Measurements from ENCODE around the gene SLC25A38. TPM values are rescaled to one million over a fixed set of nuclear protein-coding genes. Genes with fewer than 3 reads are reported as not detected.

The SLC25A38 gene
- 35.1 TPM for polyA plus RNA-seq
- long read RNA-seq, donor 1, transcript SLC25A38-201 (7 exons, 2,147 nt), result major isoform, 10 of 10 reads
- long read RNA-seq, donor 1, partial matches to known transcripts, result 0 of 10 reads
- long read RNA-seq, donor 1, other reads (novel, unspliced or antisense), result 0 of 10 reads
- long read RNA-seq, donor 2, transcript SLC25A38-201 (7 exons, 2,147 nt), result major isoform, 14 of 14 reads
- long read RNA-seq, donor 2, partial matches to known transcripts, result 0 of 14 reads
- long read RNA-seq, donor 2, other reads (novel, unspliced or antisense), result 0 of 14 reads
- long read RNA-seq, donor 3, result 0 reads
- long read RNA-seq, donor 4, partial matches to known transcripts, result 0 of 2 reads
- long read RNA-seq, donor 4, other reads (novel, unspliced or antisense), result 0 of 2 reads
- long read RNA-seq, donor 5, transcript SLC25A38-201 (7 exons, 2,147 nt), result major isoform, 5 of 5 reads
- long read RNA-seq, donor 5, partial matches to known transcripts, result 0 of 5 reads
- long read RNA-seq, donor 5, other reads (novel, unspliced or antisense), result 0 of 5 reads
- long read RNA-seq, donor 6, transcript SLC25A38-201 (7 exons, 2,147 nt), result major isoform, 15 of 23 reads
- long read RNA-seq, donor 6, partial matches to known transcripts, result 8 of 23 reads
- long read RNA-seq, donor 6, other reads (novel, unspliced or antisense), result 0 of 23 reads
- long read RNA-seq, donor 7, partial matches to known transcripts, result 0 of 2 reads
- long read RNA-seq, donor 7, other reads (novel, unspliced or antisense), result 0 of 2 reads
- long read RNA-seq, donor 8, transcript SLC25A38-201 (7 exons, 2,147 nt), result major isoform, 23 of 23 reads
- long read RNA-seq, donor 8, partial matches to known transcripts, result 0 of 23 reads
- long read RNA-seq, donor 8, other reads (novel, unspliced or antisense), result 0 of 23 reads
- long read RNA-seq, donor 9, transcript SLC25A38-201 (7 exons, 2,147 nt), result major isoform, 22 of 22 reads
- long read RNA-seq, donor 9, partial matches to known transcripts, result 0 of 22 reads
- long read RNA-seq, donor 9, other reads (novel, unspliced or antisense), result 0 of 22 reads
- long read RNA-seq, donor 10, transcript SLC25A38-201 (7 exons, 2,147 nt), result major isoform, 17 of 17 reads
- long read RNA-seq, donor 10, partial matches to known transcripts, result 0 of 17 reads
- long read RNA-seq, donor 10, other reads (novel, unspliced or antisense), result 0 of 17 reads
- long read RNA-seq, donor 11, transcript SLC25A38-201 (7 exons, 2,147 nt), result major isoform, 6 of 6 reads
- long read RNA-seq, donor 11, partial matches to known transcripts, result 0 of 6 reads
- long read RNA-seq, donor 11, other reads (novel, unspliced or antisense), result 0 of 6 reads

GRCh38 chr3:39383045-39383880 is at the start of gene SLC25A38:
SLC25A38 (plus strand) TSS chr3:39383370; CDS start chr3:39383725, 355 bp downstream.
- H3K36me3 ChIP-seq (ENCODE audit: control insufficient read depth, insufficient read depth, low read length), result peaks cover 2% of the 10 kb centered on the region
- H3K27me3 ChIP-seq (ENCODE audit: control insufficient read depth, insufficient read depth, low read length), result no peaks in the 10 kb centered on the region
- peak within 1 kb of the TSS; percentile 92 for H3K27ac ChIP-seq (ENCODE audit: low read length)
- whole genome bisulfite sequencing (ENCODE audit: insufficient coverage, low lambda C conversion rate), result no CpG with 5 or more reads among the region's 62 CpGs
- DNase-seq, result peak; percentile 87 to 93
- H3K4me3 ChIP-seq (ENCODE audit: low read length), result peak within 1 kb of the TSS; percentile 97
- no peaks in the 10 kb centered on the region for H3K9me3 ChIP-seq (ENCODE audit: control insufficient read depth, low read depth, low read length)
- H3K4me1 ChIP-seq (ENCODE audit: control insufficient read depth, insufficient read depth, low read length), result peaks cover 21% of the 10 kb centered on the region

- H3K9me3 ChIP-seq (ENCODE audit: control insufficient read depth, low read depth, low read length), result no peaks in the 10 kb centered on the region
- no peaks in the 10 kb centered on the region for H3K27me3 ChIP-seq (ENCODE audit: control insufficient read depth, insufficient read depth, low read length)
- no peaks in the 10 kb centered on the region for H3K36me3 ChIP-seq (ENCODE audit: control insufficient read depth, insufficient read depth, low read length)
- H3K4me3 ChIP-seq (ENCODE audit: low read length), result no peak overlapping the region
- no peak overlapping the region for H3K27ac ChIP-seq (ENCODE audit: low read length)
- H3K4me1 ChIP-seq (ENCODE audit: control insufficient read depth, insufficient read depth, low read length), result no peaks in the 10 kb centered on the region
- DNase-seq, result no peak
Measured at GRCh38 chr3:39333607-39334006, 49.6 kb upstream of the SLC25A38 start.

DNA sequence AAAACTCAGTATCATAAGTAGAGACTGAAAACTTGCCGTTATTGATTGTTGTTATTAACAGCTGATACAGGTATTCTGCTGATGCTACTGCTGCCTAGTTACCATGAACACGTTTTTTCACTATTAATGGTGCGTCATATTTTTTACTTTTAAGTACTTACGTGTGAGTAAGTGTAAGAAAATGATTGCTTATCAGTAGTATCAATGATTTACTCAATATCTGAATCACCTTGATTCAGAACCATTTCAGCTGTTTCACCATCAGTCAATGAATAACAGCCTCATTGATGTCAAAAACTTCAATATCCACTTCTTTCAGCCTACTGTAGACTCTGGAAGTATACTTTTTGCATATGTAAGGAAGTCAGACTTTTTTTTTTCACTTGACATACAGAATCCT is 49.0 kb upstream of the SLC25A38 start:
- Histone ChIP-seq H3K9me3 (ENCODE audit: control insufficient read depth, low read depth, low read length) (no peaks in the 10 kb centered on the region), H3K4me3 (ENCODE audit: low read length) (no peak overlapping the region), H3K27me3 (ENCODE audit: control insufficient read depth, insufficient read depth, low read length) (no peaks in the 10 kb centered on the region), H3K27ac (ENCODE audit: low read length) (no peak overlapping the region), H3K4me1 (ENCODE audit: control insufficient read depth, insufficient read depth, low read length) (no peaks in the 10 kb centered on the region), H3K36me3 (ENCODE audit: control insufficient read depth, insufficient read depth, low read length) (no peaks in the 10 kb centered on the region)
- 93% methylated on average over 2 of the region's 4 CpGs for WGBS (ENCODE audit: insufficient coverage, low lambda C conversion rate)
- DNase-seq, result no peak

GRCh38 chr3:39338201-39338600 is 45.0 kb upstream of the SLC25A38 start:
- Histone ChIP-seq H3K27ac (ENCODE audit: low read length) (no peak overlapping the region), H3K36me3 (ENCODE audit: control insufficient read depth, insufficient read depth, low read length) (no peaks in the 10 kb centered on the region), H3K27me3 (ENCODE audit: control insufficient read depth, insufficient read depth, low read length) (no peaks in the 10 kb centered on the region), H3K4me3 (ENCODE audit: low read length) (no peak overlapping the region), H3K4me1 (ENCODE audit: control insufficient read depth, insufficient read depth, low read length) (peaks cover 4% of the 10 kb centered on the region), H3K9me3 (ENCODE audit: control insufficient read depth, low read depth, low read length) (no peaks in the 10 kb centered on the region)
- 20% methylated on average over 1 of the region's 1 CpG for WGBS (ENCODE audit: insufficient coverage, low lambda C conversion rate)
- no peak for DNase-seq

GRCh38 chr3:39339086-39339485 is 44.1 kb upstream of the SLC25A38 start:
- H3K36me3 ChIP-seq (ENCODE audit: control insufficient read depth, insufficient read depth, low read length), result no peaks in the 10 kb centered on the region
- peaks cover 8% of the 10 kb centered on the region for H3K4me1 ChIP-seq (ENCODE audit: control insufficient read depth, insufficient read depth, low read length)
- H3K27me3 ChIP-seq (ENCODE audit: control insufficient read depth, insufficient read depth, low read length), result no peaks in the 10 kb centered on the region
- no peak overlapping the region for H3K4me3 ChIP-seq (ENCODE audit: low read length)
- WGBS (ENCODE audit: insufficient coverage, low lambda C conversion rate), result no CpG with 5 or more reads among the region's 1 CpG
- DNase-seq, result no peak
- no peaks in the 10 kb centered on the region for H3K9me3 ChIP-seq (ENCODE audit: control insufficient read depth, low read depth, low read length)
- H3K27ac ChIP-seq (ENCODE audit: low read length), result no peak overlapping the region

GRCh38 chr3:39343076-39343717 is 40.0 kb upstream of the SLC25A38 start:
- WGBS (ENCODE audit: insufficient coverage, low lambda C conversion rate), result no CpG with 5 or more reads among the region's 1 CpG
- peak; percentile 21 to 58 for DNase-seq

GRCh38 chr3:39343760-39344159 is 39.4 kb upstream of the SLC25A38 start:
- H3K36me3 ChIP-seq (ENCODE audit: control insufficient read depth, insufficient read depth, low read length), result no peaks in the 10 kb centered on the region
- H3K9me3 ChIP-seq (ENCODE audit: control insufficient read depth, low read depth, low read length), result no peaks in the 10 kb centered on the region
- DNase-seq, result no peak
- H3K27me3 ChIP-seq (ENCODE audit: control insufficient read depth, insufficient read depth, low read length), result no peaks in the 10 kb centered on the region
- H3K4me1 ChIP-seq (ENCODE audit: control insufficient read depth, insufficient read depth, low read length), result peaks cover 8% of the 10 kb centered on the region
- H3K4me3 ChIP-seq (ENCODE audit: low read length), result no peak overlapping the region
- H3K27ac ChIP-seq (ENCODE audit: low read length), result no peak overlapping the region

More at GRCh38 chr3:39343076-39343717, 40.0 kb upstream of the SLC25A38 start:
- no peak overlapping the region for H3K27ac ChIP-seq (ENCODE audit: low read length)
- H3K9me3 ChIP-seq (ENCODE audit: control insufficient read depth, low read depth, low read length), result no peaks in the 10 kb centered on the region
- no peaks in the 10 kb centered on the region for H3K36me3 ChIP-seq (ENCODE audit: control insufficient read depth, insufficient read depth, low read length)
- peaks cover 8% of the 10 kb centered on the region for H3K4me1 ChIP-seq (ENCODE audit: control insufficient read depth, insufficient read depth, low read length)
- H3K27me3 ChIP-seq (ENCODE audit: control insufficient read depth, insufficient read depth, low read length), result no peaks in the 10 kb centered on the region
- no peak overlapping the region for H3K4me3 ChIP-seq (ENCODE audit: low read length)

- peaks cover 8% of the 10 kb centered on the region for H3K4me1 ChIP-seq (ENCODE audit: control insufficient read depth, insufficient read depth, low read length)
- DNase-seq, result no peak
- no peaks in the 10 kb centered on the region for H3K9me3 ChIP-seq (ENCODE audit: control insufficient read depth, low read depth, low read length)
- H3K27me3 ChIP-seq (ENCODE audit: control insufficient read depth, insufficient read depth, low read length), result no peaks in the 10 kb centered on the region
- no peak overlapping the region for H3K27ac ChIP-seq (ENCODE audit: low read length)
- H3K4me3 ChIP-seq (ENCODE audit: low read length), result no peak overlapping the region
- no peaks in the 10 kb centered on the region for H3K36me3 ChIP-seq (ENCODE audit: control insufficient read depth, insufficient read depth, low read length)
Measured at GRCh38 chr3:39344746-39345344, 38.3 kb upstream of the SLC25A38 start.
